GM12878 (cell line): ENCODE measurements around the gene P2RX4. TPM values are rescaled to one million over a fixed set of nuclear protein-coding genes. Genes with fewer than 3 reads are reported as not detected.

Experiments
- ATAC-seq: fragments of 200-7000 bp; cut with Tn5 transposase; 3 replicates; pipeline ENCODE4 v1.9.1; 2020; ENCODE audit warnings: mild to moderate bottlenecking, moderate library complexity
- BruUV-seq: library from RNA; stranded (reverse); fragments of 400-500 nt; replicated peaks from 2 replicates; lab custom pipeline; 2021; lab: Mats Ljungman, UMichigan
- CTCF ChIA-PET: fragments of 300-600 bp; sonication (Branson Sonifier 250); formaldehyde crosslinking; extraction: SDS; loops from one replicate; lab custom pipeline; 2021; ENCODE audit warnings: inconsistent platforms; lab: Yijun Ruan, JAX
- POLR2A ChIA-PET: fragments of 350-600 bp; formaldehyde crosslinking; extraction: SDS; loops from one replicate; lab custom pipeline; 2021; ENCODE audit warnings: inconsistent platforms; lab: Charles Lee
- RAD21 ChIA-PET: fragments of 300-600 bp; sonication (Branson Sonifier 250); formaldehyde crosslinking; loops from one replicate; lab custom pipeline; 2023; ENCODE audit warnings: antibody characterized with exemption; ENCODE audit not compliant: unreplicated experiment; lab: Charles Lee
- SMC1A ChIA-PET: fragments of 300-600 bp; sonication (Branson Sonifier 250); formaldehyde crosslinking; loops from one replicate; lab custom pipeline; 2023; ENCODE audit not compliant: unreplicated experiment, uncharacterized antibody; lab: Charles Lee
- DNase-seq: peaks from one replicate; pipeline ENCODE4 v3.0.0-alpha.2; 2011; ENCODE audit warnings: low read depth, low spot score
- FAIRE-seq: peaks from 3 replicates; lab custom pipeline; 2011; peaks lifted over from hg19 to GRCh38; lab: Jason Lieb, UNC
- H2AFZ ChIP-seq: 2 replicates; pipeline ENCODE4 v1.6.0; 2011; ENCODE audit warnings: low read depth, low read length, control low read depth; ENCODE audit not compliant: control insufficient read depth
- H3K27ac ChIP-seq: 2 replicates; pipeline ENCODE4 v1.5.1; 2011; ENCODE audit warnings: control low read depth; ENCODE audit not compliant: control insufficient read depth, insufficient read depth
- H3K27me3 ChIP-seq, 2 experiments: replicated peaks in 1 of 2; 2 replicates each; pipeline versions ENCODE4 v1.6.0 to v1.6.1; 2011; ENCODE audit warnings: low read length in 1 of 2; ENCODE audit not compliant: control insufficient read depth in 2 of 2, insufficient read depth in 2 of 2
- H3K36me3 ChIP-seq, 2 experiments: 2 replicates each; pipeline ENCODE4 v1.5.1; 2011; ENCODE audit warnings: low read length in 1 of 2; ENCODE audit not compliant: control insufficient read depth in 2 of 2, insufficient read depth in 2 of 2
- H3K4me1 ChIP-seq: 2 replicates; pipeline ENCODE4 v1.6.1; 2011; ENCODE audit warnings: mild to moderate bottlenecking, low read length, moderate library complexity, mixed read lengths; ENCODE audit not compliant: control insufficient read depth, insufficient read depth
- H3K4me2 ChIP-seq: 2 replicates; pipeline ENCODE4 v1.6.0; 2011; ENCODE audit warnings: control low read depth; ENCODE audit not compliant: control insufficient read depth, insufficient read depth
- H3K4me3 ChIP-seq: fragments of 200-600 bp; sonication (generic); 2 replicates; pipeline ENCODE4 v1.5.1; 2016
- H3K79me2 ChIP-seq: 2 replicates; pipeline ENCODE4 v1.6.0; 2011; ENCODE audit warnings: low read length; ENCODE audit not compliant: control insufficient read depth, insufficient read depth
- H3K9ac ChIP-seq: 2 replicates; pipeline ENCODE4 v1.8.0; 2011; ENCODE audit warnings: low read length, control low read depth, mixed read lengths; ENCODE audit not compliant: control insufficient read depth, insufficient read depth
- H3K9me3 ChIP-seq: replicated peaks from 3 replicates; pipeline ENCODE4 v1.5.1; 2011; ENCODE audit warnings: mild to moderate bottlenecking, low read length; ENCODE audit not compliant: control insufficient read depth, insufficient read depth
- H4K20me1 ChIP-seq: 2 replicates; pipeline ENCODE4 v1.6.0; 2011; ENCODE audit not compliant: control insufficient read depth, insufficient read depth
- EGR1 ChIP-seq, 2 experiments: IDR thresholded peaks; 1 replicate in 1 of 2; 2 replicates in 1 of 2; pipeline ENCODE4 v1.6.1; 2011 to 2012; ENCODE audit warnings: low read depth in 2 of 2, low read length in 2 of 2, borderline replicate concordance in 1 of 2, mild to moderate bottlenecking in 1 of 2, moderate library complexity in 1 of 2
- NRF1 ChIP-seq: conservative IDR thresholded peaks from 2 replicates; pipeline ENCODE4 v1.6.1; 2011; ENCODE audit warnings: mild to moderate bottlenecking, low read depth, low read length, improper control_type of control experiment
- POLR2A ChIP-seq: IDR thresholded peaks from 2 replicates; pipeline ENCODE4 v1.6.1; 2011; ENCODE audit warnings: low read depth, mild to moderate bottlenecking, low read length
- TAF1 ChIP-seq: IDR thresholded peaks from 2 replicates; pipeline ENCODE4 v1.6.1; 2011; ENCODE audit warnings: mild to moderate bottlenecking, low read depth, low read length, borderline replicate concordance
- WGBS: methylation state at CpG from one replicate; pipeline ENCODE4 v1.1.6; 2016; ENCODE audit warnings: low lambda C conversion rate; ENCODE audit not compliant: insufficient replicate concordance, insufficient coverage; ENCODE audit errors: missing lambda C conversion rate; 5-methylcytosine and 5-hydroxymethylcytosine counted together
- in situ Hi-C: fragments of 300-500 bp; cut with MboI; formaldehyde crosslinking; loops from 9 replicates; pipeline ENCODE4 v1.14.3; 2018; ENCODE audit warnings: mixed read lengths
- intact Hi-C: fragments of 100-400 bp; cut with micrococcal nuclease; formaldehyde crosslinking; loops from one replicate; pipeline ENCODE4 v1.14.2; 2022; ENCODE audit not compliant: unreplicated experiment
- polyA plus RNA-seq, 11 experiments: library from polyadenylated mRNA; depleted of rRNA in 4 of 11; unstranded in 6 of 11; stranded (reverse) in 5 of 11; fragments of >200 nt; fragmentation: Nextera tagmentation in 4 of 11; fragmentation: Illumina TruSeq in 1 of 11; extraction: Ambion mirVana in 4 of 11; extraction: Trizol in 1 of 11; gene quantifications; 1 replicate in 1 of 11; 2 replicates in 10 of 11; pipeline versions ENCODE4 v1.2.1 to v1.2.3, GENCODE V29; 2011 to 2016; ENCODE audit warnings: inconsistent platforms in 2 of 11, missing spikeins in 2 of 11, low read depth in 1 of 11
- total RNA-seq, 4 experiments: library from RNA; depleted of rRNA in 3 of 4; stranded (reverse); fragments of >200 nt in 3 of 4; fragmentation: Illumina TruSeq in 1 of 4; extraction: Trizol in 1 of 4; gene quantifications; 2 replicates each; pipeline versions ENCODE4 v1.2.1 to v1.2.3, GENCODE V29; 2013 to 2021
- TF ChIP-seq, protein P1 (sequence below): IDR thresholded peaks from 2 replicates; pipeline ENCODE4 v1.6.1; 2012; ENCODE audit warnings: low read depth, low read length, improper control_type of control experiment

P2RX4 gene
- total and polyA plus RNA-seq, 10 of the 15 experiments (the other 5 are each of a cell fraction or from before 2014, with no cell fraction given) = 9.0 to 43.4 (median 20.5) TPM

DNA sequence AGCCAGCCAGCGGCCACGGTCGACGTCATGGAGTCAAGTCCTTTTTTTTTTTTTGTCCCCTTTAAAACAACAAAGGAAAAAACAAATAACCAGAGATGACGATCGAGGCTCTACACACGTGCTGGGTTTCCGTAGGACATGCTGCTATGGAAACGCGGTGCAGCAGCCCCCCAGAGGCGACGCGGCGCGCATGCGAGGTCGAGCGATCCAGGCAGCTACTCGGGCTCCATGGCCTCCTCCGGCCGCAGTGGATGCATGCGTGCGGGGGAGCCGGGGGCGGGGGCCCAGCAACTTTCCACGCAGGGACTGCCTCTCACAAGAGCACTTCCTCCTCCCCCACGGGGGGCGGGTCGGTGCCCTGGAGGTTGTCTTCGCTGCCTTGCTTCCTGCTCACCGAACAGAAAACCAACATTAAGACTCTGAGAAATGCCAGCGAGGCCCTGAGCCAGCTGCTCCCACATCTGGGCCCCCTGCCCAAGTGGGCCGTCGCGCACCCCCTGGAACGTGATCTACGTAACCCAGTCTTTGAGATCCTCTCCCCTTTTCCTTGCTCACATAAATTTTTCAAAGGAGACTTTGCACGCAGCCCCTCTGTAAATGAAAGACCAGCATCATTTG is 30.7 kb downstream of the P2RX4 start:
- ChIA-PET SMC1A (no interaction called here), POLR2A (interaction anchor here (3.5 kb wide), 1 partner anchor 11 kb away, joined by 16 read pairs; no protein-coding TSS in a partner anchor), RAD21 (no interaction called here), CTCF (no interaction called here)
- Histone ChIP-seq H3K27ac (0 out of 2 replicates have a peak overlapping the region, but pooled peaks have one; percentile 31), H2AFZ (no peak overlapping the region), H3K4me2 (no peak overlapping the region), H3K4me3 (no peak overlapping the region), H3K9me3 (no peaks in the 10 kb centered on the region), H4K20me1 (no peaks in the 10 kb centered on the region), H3K9ac (no peak overlapping the region), H3K27me3 (no peaks in the 10 kb centered on the region), H3K79me2 (no peaks in the 10 kb centered on the region), H3K36me3 (peaks cover 6 to 7% of the 10 kb centered on the region in 2 experiments; a peak in 3 of 4 replicates), H3K4me1 (peaks cover 14% of the 10 kb centered on the region)
- BruUV-seq = no TSS peak
- intact Hi-C loops (no loop called here), in situ Hi-C loops (no loop called here)
- no peak for ATAC-seq
- DNase-seq = no peak
- FAIRE-seq = no peak
- WGBS = 71% methylated on average over 37 of the region's 38 CpGs
- TF ChIP-seq, protein P1, sequence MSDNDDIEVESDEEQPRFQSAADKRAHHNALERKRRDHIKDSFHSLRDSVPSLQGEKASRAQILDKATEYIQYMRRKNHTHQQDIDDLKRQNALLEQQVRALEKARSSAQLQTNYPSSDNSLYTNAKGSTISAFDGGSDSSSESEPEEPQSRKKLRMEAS = no peak
- TF ChIP-seq NRF1 = no peak
- peak; percentile 57; the same call in 1 of the 2 replicates for TF ChIP-seq POLR2A
- peak in 1 of 2 experiments; percentile 46; a peak in 1 of 3 replicates for TF ChIP-seq EGR1 (IDR thresholded peaks at IDR 0.05; ENCODE audit: borderline replicate concordance in 1 of 2, low read depth in 2 of 2, low read length in 2 of 2)
- 0 out of 2 replicates have a peak, but pooled peaks have one; percentile 19 for TF ChIP-seq TAF1
